Measurements from ENCODE around the gene STK24.

DNA sequence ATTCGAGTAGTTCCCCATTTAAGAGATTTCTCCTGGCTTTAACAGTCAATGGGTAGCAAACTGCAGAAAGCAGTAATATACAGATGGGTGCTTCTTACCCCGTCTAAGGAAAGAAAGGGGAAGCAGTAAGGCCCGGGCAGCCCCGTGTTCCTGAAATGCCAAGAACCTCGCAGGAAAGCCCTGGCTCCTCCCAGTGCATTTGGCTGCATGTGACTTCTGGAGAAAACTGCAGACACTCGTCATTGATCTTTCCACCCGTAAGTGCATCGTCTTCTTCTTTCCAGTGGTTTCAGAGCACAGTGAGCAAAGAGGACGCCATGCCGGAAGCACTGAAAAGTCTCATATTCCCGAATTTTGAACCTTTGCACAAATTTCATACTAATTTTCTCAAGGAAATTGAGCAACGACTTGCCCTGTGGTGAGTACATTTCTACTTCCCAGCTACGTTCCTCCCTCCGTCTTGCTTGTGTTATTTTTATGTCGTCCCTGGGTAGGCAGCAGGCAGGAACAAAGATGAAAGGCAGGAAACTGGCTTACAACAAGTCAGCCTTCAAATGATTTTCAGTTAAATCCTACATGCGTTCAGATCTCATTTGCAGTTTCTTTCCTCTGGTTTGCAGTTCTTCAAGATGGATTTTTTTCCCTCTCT lies 165.2 kb downstream of the STK24 start:
- TF ChIP-seq, protein P1, sequence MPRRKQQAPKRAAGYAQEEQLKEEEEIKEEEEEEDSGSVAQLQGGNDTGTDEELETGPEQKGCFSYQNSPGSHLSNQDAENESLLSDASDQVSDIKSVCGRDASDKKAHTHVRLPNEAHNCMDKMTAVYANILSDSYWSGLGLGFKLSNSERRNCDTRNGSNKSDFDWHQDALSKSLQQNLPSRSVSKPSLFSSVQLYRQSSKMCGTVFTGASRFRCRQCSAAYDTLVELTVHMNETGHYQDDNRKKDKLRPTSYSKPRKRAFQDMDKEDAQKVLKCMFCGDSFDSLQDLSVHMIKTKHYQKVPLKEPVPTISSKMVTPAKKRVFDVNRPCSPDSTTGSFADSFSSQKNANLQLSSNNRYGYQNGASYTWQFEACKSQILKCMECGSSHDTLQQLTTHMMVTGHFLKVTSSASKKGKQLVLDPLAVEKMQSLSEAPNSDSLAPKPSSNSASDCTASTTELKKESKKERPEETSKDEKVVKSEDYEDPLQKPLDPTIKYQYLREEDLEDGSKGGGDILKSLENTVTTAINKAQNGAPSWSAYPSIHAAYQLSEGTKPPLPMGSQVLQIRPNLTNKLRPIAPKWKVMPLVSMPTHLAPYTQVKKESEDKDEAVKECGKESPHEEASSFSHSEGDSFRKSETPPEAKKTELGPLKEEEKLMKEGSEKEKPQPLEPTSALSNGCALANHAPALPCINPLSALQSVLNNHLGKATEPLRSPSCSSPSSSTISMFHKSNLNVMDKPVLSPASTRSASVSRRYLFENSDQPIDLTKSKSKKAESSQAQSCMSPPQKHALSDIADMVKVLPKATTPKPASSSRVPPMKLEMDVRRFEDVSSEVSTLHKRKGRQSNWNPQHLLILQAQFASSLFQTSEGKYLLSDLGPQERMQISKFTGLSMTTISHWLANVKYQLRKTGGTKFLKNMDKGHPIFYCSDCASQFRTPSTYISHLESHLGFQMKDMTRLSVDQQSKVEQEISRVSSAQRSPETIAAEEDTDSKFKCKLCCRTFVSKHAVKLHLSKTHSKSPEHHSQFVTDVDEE (CRISPR knock-in tag; IDR thresholded peaks at IDR 0.05) = no peak
- TF ChIP-seq CSDC2 (CRISPR knock-in tag; IDR thresholded peaks at IDR 0.05) (no peak), RARB (CRISPR knock-in tag; IDR thresholded peaks at IDR 0.05) (no peak), TCF4 (CRISPR knock-in tag; IDR thresholded peaks at IDR 0.05; ENCODE audit: borderline replicate concordance) (no peak), BACH2 (CRISPR knock-in tag; IDR thresholded peaks at IDR 0.05; ENCODE audit: borderline replicate concordance) (no peak)
- TF ChIP-seq, protein P2, sequence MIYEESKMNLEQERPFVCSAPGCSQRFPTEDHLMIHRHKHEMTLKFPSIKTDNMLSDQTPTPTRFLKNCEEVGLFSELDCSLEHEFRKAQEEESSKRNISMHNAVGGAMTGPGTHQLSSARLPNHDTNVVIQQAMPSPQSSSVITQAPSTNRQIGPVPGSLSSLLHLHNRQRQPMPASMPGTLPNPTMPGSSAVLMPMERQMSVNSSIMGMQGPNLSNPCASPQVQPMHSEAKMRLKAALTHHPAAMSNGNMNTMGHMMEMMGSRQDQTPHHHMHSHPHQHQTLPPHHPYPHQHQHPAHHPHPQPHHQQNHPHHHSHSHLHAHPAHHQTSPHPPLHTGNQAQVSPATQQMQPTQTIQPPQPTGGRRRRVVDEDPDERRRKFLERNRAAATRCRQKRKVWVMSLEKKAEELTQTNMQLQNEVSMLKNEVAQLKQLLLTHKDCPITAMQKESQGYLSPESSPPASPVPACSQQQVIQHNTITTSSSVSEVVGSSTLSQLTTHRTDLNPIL (CRISPR knock-in tag; IDR thresholded peaks at IDR 0.05; ENCODE audit: low read depth) = no peak
- TF ChIP-seq, protein P3, sequence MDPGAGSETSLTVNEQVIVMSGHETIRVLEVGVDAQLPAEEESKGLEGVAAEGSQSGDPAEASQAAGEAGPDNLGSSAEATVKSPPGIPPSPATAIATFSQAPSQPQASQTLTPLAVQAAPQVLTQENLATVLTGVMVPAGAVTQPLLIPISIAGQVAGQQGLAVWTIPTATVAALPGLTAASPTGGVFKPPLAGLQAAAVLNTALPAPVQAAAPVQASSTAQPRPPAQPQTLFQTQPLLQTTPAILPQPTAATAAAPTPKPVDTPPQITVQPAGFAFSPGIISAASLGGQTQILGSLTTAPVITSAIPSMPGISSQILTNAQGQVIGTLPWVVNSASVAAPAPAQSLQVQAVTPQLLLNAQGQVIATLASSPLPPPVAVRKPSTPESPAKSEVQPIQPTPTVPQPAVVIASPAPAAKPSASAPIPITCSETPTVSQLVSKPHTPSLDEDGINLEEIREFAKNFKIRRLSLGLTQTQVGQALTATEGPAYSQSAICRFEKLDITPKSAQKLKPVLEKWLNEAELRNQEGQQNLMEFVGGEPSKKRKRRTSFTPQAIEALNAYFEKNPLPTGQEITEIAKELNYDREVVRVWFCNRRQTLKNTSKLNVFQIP (CRISPR knock-in tag; IDR thresholded peaks at IDR 0.05; ENCODE audit: borderline replicate concordance, low read depth) = no peak
- TF ChIP-seq, protein P4, sequence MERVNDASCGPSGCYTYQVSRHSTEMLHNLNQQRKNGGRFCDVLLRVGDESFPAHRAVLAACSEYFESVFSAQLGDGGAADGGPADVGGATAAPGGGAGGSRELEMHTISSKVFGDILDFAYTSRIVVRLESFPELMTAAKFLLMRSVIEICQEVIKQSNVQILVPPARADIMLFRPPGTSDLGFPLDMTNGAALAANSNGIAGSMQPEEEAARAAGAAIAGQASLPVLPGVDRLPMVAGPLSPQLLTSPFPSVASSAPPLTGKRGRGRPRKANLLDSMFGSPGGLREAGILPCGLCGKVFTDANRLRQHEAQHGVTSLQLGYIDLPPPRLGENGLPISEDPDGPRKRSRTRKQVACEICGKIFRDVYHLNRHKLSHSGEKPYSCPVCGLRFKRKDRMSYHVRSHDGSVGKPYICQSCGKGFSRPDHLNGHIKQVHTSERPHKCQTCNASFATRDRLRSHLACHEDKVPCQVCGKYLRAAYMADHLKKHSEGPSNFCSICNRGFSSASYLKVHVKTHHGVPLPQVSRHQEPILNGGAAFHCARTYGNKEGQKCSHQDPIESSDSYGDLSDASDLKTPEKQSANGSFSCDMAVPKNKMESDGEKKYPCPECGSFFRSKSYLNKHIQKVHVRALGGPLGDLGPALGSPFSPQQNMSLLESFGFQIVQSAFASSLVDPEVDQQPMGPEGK (CRISPR knock-in tag; IDR thresholded peaks at IDR 0.05; ENCODE audit: borderline replicate concordance) = no peak
